Islet of Langerhans (tissue), 1 donor: ENCODE measurements around the gene CCDC137.
"Not testable (repeated sequence)": the region's sequence is repeated elsewhere in the genome, so short reads cannot be mapped to it uniquely, and the experiment has no call there.

Experiments
- FAIRE-seq: peaks from one replicate; lab custom pipeline; 2011; peaks lifted over from hg19 to GRCh38; lab: Jason Lieb, UNC

The CCDC137 gene

GRCh38 chr17:81651692-81652091 lies 14.8 kb upstream of the CCDC137 start:
- FAIRE-seq: no peak

GRCh38 chr17:81652906-81653771 lies 13.4 kb upstream of the CCDC137 start:
- FAIRE-seq: no peak

GRCh38 chr17:81655378-81656117 lies 11.0 kb upstream of the CCDC137 start:
- FAIRE-seq: no peak

GRCh38 chr17:81656118-81656743 lies 10.3 kb upstream of the CCDC137 start, which contains the start of gene PDE6G:
Gene PDE6G, minus strand, starts transcription at chr17:81656542. Its CDS starts 3,237 bp downstream, at chr17:81653305.
- no peak for FAIRE-seq

GRCh38 chr17:81656835-81657234 lies 9.7 kb upstream of the CCDC137 start:
- no peak for FAIRE-seq

GRCh38 chr17:81659038-81659437 lies 7.5 kb upstream of the CCDC137 start:
- no peak for FAIRE-seq

GRCh38 chr17:81660441-81660840 lies 6.1 kb upstream of the CCDC137 start:
- FAIRE-seq: no peak

GRCh38 chr17:81662002-81662401 lies 4.5 kb upstream of the CCDC137 start:
- no peak for FAIRE-seq

GRCh38 chr17:81664051-81664470 lies 2.5 kb upstream of the CCDC137 start:
- FAIRE-seq: no peak

GRCh38 chr17:81665205-81666091 lies 1.1 kb upstream of the CCDC137 start:
- no peak for FAIRE-seq

GRCh38 chr17:81666092-81666341 lies 520 bp upstream of the CCDC137 start:
- FAIRE-seq: no peak

- FAIRE-seq: no peak
Observed at GRCh38 chr17:81667754-81668153, 1.2 kb downstream of the CCDC137 start.

- FAIRE-seq: no peak
Observed at GRCh38 chr17:81672504-81672903, 6.0 kb downstream of the CCDC137 start.

- no peak for FAIRE-seq
Observed at GRCh38 chr17:81672954-81673353, 6.4 kb downstream of the CCDC137 start.

GRCh38 chr17:81673561-81674258 lies 7.2 kb downstream of the CCDC137 start:
- no peak for FAIRE-seq

- not testable (repeated sequence) for FAIRE-seq
Observed at GRCh38 chr17:81675515-81676221, 9.1 kb downstream of the CCDC137 start.

- no peak for FAIRE-seq
Observed at GRCh38 chr17:81676906-81677305, 10.4 kb downstream of the CCDC137 start.

GRCh38 chr17:81680150-81680549 lies 13.6 kb downstream of the CCDC137 start:
- no peak for FAIRE-seq

GRCh38 chr17:81681672-81682071 lies 15.1 kb downstream of the CCDC137 start:
- FAIRE-seq: no peak

GRCh38 chr17:81682565-81683207 lies 16.1 kb downstream of the CCDC137 start:
- FAIRE-seq: no peak
